Measurements from ENCODE around the gene LRRC51.
A peak's percentile ranks its signal among the peaks of the same experiment; 100 is the strongest.

LRRC51 gene, protein sequence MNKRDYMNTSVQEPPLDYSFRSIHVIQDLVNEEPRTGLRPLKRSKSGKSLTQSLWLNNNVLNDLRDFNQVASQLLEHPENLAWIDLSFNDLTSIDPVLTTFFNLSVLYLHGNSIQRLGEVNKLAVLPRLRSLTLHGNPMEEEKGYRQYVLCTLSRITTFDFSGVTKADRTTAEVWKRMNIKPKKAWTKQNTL

DNA sequence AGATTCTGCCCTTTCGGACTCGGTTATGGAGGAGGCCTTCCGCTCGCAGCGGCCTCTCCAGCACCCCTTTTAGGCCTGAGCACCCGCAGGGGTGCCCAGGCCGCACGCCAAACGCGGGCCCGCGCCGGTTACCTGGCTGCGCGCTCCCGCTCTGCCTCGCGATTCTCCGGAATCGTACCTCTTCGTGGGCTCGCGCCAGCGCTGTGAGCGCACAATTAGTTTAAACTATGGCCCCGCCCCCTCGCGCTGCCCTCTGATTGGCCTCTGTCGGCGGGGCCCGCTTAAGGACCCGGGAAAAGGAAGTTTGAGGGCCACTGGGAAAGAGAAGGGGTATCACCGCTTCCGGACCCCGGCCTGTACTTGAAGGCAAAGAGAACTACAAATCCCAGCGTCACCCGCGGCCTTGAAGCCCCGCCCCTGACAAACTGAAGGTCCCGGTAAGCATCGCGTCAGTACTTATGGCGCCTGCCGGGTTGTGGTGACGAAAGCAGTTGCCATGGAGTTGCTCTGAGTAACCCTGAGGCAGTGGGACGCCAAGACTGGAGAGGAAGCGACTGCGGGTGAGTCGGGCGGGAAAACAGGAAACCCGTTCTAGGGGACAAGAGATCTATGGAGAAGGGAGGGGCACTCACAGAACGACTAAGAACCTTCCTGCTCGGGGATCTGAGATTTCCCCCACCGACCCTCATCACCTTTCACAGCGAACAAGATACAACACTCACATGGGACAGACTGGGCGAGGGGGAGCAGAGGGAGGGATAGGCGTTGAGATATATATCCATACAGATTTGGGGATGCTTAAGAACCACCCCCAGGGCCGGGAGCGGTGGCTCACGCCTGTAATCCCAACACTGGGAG lies at the start of gene LRRC51, which contains the start of gene NUMA1:
Gene LRRC51 (plus strand): TSS at position 525 of the 858 bp plus-strand sequence. CDS start 8,234 bp downstream, outside the sequence.
Gene NUMA1 (minus strand): TSS at position 217 of the 858 bp plus-strand sequence. CDS start 44,599 bp downstream, outside the sequence.
- peak within 1 kb of the TSS; percentile 81 for H3K27ac ChIP-seq
- peak; percentile 100 for DNase-seq (ENCODE audit: low read depth, low spot score)

DNA sequence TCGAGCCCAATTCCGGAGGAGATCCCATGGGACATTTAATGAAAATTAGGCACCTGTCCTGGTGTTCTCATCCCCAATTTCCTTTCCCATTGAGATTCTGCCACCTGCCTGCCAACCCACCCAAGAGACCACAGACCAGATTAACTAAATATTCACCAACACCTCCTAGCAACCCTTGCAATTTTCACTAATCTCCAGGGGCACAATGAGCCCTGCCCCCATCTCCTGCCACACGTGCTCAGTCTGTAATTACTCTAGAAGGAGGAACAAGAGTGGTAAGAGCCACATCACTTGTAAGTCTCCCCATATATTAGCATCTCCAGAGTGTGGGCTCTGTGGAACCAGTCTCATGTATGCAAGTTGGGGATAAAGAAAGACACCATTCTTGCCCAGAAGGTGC lies 44.0 kb upstream of the LRRC51 start:
- H3K27ac ChIP-seq: no peak overlapping the region
- DNase-seq (ENCODE audit: low read depth, low spot score): no peak

DNA sequence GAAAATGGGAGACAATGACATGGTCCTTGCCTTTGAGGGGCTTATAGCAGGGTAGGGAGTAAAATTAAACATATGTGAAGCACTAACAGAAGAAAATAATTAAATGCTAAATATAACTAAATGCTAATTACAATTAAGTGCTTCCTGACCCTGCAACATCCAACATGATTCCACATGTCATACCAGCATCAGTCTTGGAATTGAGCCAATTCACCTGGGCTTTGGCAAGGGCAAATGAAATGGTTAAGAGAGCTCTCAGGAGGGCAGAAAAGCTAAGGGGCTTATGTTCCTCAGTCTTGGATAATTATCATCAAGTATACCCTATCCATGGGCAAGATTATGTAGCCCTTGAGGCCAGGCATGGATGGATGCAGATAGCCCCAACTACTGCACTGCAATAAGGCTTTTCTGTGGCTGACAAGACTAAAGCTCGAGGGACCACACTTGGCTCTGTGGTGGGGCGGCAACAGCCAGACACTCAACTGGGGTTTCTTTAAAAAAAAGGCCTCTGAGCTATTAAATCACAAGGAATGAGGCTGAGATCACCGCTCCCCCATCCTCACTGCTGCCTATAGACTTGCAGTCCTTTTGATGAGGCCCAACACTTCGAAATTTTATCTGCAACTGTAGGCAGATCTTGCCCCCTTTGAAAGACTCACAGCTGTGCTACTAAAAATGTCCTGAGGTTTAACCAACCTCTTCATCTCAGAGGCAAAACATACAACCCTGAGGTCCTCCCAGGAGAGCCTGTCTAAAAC lies 42.9 kb upstream of the LRRC51 start:
- DNase-seq (ENCODE audit: low read depth, low spot score): no peak
- peak overlapping the region; percentile 89 for H3K27ac ChIP-seq

DNA sequence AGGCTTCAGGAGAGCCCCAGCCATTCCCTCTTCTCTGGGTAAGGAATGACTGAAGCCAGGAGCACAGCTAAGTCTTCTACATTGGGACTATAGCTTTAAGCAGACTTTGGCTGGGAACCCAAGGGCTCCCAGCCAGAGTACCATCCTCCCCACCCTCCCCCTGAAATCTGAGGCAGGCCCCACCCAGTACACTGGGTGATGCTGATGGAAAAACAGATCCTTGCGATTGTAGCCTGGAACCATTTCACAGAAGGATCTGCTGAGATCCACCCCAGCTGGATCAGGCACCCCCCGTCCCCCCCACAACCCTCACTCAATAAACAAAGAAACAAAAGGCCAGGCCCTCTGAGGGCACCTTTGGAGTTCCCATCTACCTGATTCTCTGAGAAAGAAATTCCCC lies 42.2 kb upstream of the LRRC51 start:
- no peak for DNase-seq (ENCODE audit: low read depth, low spot score)
- peak overlapping the region; percentile 89 for H3K27ac ChIP-seq

DNA sequence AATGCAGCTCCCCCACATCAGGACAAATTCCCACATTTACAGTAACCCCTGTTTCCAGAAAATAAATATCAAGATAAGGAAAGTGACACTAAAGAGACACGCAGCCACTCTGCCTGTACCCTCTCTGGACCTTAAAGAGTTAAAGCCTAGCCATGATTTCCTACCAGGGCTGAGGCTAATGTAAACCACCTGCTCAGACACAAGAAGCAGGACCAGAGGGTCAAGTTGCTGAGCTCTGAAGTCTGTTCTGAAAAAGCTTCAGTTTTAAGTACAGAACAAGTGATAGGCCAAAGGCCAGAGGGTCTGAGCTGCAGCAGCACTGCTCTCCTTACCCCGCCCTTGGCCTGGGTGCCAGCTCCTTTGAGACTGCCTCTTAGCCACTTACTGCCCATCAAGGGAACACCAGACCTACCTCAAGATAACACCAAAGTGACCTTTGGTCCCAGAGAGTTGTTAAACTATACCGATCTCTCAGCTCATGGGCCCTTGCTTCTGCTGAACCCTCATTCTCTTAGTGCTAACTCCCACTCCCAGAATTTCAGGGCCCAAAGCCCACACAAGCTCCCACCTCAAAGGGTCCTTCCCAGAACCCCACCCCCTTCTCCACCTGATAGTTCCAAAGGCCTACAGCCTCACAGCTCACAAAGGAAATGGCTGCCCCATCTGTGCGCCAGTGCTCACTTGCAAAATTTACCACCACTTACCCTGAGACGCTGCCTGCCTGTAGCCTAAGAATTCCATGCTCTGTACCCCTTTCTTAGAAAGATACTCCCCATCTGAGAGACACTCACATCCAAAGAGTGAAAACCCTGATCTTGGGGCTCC lies 41.4 kb upstream of the LRRC51 start:
- no peak for DNase-seq (ENCODE audit: low read depth, low spot score)
- peak overlapping the region; percentile 89 for H3K27ac ChIP-seq

DNA sequence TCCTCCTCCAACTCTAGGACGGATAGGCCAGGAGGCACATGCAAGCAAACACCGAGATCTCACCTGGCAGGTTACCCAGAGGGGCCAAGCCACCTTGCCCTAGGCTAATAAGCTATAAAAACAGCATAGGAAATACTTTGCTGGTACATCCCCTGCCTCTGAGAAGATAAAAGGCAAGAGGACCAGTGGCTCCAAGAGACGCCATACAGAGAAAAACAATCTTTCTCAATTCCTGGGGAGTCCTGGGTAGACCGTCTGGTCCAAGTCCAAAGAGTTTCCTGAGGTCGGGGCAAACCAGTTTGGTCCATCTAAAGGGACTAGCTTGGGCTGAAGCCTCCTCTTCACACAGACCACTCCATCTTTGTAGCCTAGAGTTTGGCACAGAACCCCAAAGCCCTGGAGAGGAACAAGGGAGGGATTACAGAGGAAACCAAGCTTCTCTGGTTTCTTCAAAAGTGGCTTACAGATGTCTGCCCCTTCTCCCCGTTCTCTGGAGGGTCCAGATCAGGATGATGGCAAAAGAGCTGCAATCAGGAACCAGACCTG lies 40.7 kb upstream of the LRRC51 start:
- peak overlapping the region; percentile 89 for H3K27ac ChIP-seq
- DNase-seq (ENCODE audit: low read depth, low spot score): no peak

DNA sequence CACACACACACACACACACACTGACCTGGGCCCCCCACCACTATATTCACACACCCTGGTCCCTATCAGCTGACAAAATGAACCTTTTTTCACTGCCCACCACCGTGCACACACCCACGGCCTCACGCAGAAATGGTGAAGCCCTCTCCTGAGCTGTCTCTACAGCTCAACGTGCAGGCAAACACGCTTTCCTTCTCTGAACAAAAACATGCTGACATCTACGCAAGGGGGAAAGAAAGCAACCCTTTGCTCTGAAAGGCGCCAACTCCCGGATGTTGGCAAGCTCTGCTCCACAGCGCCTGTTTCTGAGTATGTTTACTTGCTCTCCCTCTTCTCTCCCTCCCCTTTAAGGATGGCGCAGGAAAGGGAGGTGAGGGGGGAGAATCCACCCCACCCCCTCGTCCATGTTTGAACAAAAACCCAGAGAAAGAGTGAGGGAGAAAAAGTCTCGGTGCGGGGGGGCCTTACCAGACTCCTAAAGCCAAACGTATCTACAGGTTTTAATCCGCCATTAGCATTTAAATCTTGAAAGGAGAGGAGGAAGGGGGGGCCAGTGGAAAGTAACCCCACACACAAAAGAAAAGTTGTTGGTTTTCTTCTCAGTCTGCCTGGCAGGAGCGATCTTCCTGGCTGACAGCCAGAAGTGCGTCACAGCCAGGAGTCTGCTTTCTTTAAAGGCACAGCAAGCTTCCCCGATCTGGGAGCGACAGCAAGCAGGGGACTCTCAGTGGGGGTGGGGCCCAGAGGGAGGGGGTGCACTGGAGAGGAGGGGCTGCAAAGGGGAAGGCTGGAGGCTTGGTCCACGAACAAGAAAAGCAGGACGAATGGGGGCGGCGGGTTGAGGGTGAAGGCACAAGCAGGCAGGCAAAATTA lies 39.9 kb upstream of the LRRC51 start:
- peak; percentile 48 for DNase-seq (ENCODE audit: low read depth, low spot score)

DNA sequence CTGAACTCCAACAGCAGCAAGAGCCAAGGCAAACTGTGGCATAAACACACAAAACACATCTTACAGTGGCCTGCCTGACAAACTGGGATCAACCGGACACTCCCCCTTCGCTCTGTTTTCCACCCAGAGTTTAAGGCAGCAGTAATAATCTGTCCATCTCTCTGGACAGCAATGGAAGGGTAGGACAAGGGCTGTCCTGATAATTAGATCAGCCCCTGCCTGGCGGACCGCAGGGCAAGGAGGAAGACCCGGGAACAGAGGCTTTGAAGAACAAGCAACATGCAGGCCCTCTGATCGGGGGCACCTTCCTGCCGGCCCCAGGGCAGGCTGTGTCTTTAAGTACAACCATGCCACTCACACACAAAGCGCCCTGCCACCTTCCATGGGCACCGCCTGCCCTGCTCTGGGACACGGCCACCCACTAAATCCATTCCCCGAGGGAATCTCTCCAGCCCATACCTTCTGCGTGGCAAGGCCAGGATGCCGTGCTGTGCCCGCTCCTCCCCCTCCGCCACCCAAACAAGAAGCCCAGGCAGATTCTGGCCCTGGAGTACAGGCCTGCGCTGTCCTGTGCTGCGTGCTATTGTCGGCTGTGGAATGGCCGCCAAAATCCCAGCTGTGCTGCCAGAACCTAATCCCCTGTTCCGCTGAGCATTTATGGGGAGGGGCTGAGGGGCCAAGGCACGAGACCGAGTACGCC lies 39.1 kb upstream of the LRRC51 start:
- no peak for DNase-seq (ENCODE audit: low read depth, low spot score)
- peak overlapping the region; percentile 89 for H3K27ac ChIP-seq

More for the DNA sequence above, 39.9 kb upstream of the LRRC51 start:
- peak overlapping the region; percentile 89 for H3K27ac ChIP-seq

DNA sequence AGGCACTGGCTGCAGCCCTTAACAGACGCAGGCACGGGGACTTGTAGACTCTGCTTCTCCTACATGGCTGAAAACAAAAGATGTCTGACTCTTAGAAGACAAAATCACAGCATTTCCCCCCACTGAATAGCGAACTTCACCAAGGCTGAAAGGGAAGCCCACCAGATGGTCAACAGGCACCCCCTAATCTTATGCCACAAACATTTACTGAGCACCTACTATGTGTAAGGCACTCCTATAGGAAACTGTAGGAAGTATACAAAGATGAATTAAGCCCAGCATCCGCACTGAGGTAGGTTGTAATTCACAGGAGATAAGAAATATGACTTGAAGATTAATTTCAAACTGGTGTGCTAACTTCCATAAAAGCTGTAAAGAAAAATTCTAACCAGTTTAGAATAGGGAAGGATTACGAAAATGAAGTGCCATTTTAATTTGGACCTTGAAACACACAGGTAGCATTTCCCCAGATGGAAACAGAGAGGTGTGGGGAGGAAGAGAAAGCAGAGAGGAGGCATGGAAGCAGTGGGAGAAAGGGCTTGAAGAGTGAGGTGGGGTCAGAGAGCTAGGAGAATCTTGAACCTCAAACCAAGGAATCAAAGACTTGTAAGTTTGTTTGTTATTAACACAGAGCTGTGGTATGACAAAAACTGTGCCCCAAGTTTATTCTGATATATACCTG lies 38.4 kb upstream of the LRRC51 start:
- DNase-seq (ENCODE audit: low read depth, low spot score): no peak
- peak overlapping the region; percentile 89 for H3K27ac ChIP-seq

DNA sequence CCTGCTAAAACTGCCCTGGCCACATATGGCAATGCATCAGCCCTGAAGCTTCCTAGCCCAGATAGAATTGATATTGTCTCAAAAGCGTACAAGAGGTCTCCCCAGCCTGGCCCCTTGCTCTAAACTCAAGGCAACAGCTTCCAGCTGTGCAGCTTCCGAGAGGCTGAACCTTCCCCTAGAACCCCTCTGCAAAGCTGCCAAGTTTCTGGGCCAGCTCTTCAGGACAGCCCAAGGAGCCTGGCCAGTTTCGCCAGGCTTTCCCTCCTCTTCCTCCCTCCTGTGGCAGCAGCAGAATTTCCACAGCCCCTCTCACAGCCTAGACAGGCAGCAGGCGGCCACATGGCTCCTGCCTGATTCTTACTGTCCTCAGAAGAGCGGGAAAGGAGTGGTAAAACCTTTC lies 34.8 kb upstream of the LRRC51 start:
- H3K27ac ChIP-seq: no peak overlapping the region
- DNase-seq (ENCODE audit: low read depth, low spot score): no peak

DNA sequence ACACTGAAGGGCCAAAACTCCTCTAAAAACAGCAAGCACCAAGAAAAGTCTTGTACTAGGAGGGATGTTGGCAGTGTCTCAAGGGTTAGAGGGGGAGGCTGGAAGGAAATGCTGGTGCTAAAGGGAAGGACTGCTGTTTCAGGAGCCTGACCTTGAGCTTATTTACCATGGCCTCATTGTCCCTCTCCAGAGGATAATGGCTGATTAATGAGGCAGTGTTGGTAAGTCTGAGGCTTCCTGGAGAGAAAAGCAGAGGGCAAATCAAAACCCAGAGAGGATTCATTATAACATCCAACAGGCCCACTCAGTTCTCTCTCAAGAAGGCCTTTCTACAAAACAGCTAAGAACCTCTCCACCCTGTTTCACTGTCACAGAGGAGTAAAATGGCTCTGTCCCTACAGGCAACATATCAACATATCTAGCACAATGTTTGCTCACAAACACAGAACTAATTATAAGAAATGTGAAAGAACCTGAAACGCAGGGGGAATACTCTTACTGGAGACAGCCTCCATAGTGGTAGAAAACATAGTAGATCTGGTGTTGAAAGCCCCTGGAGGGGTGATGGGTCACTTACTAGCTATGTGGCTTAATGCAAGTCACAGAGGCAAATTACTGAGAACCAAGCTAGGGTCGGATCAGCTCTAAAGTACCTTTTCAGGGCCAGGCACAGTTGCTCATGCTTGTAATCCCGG lies 31.7 kb upstream of the LRRC51 start:
- H3K27ac ChIP-seq: no peak overlapping the region
- no peak for DNase-seq (ENCODE audit: low read depth, low spot score)

DNA sequence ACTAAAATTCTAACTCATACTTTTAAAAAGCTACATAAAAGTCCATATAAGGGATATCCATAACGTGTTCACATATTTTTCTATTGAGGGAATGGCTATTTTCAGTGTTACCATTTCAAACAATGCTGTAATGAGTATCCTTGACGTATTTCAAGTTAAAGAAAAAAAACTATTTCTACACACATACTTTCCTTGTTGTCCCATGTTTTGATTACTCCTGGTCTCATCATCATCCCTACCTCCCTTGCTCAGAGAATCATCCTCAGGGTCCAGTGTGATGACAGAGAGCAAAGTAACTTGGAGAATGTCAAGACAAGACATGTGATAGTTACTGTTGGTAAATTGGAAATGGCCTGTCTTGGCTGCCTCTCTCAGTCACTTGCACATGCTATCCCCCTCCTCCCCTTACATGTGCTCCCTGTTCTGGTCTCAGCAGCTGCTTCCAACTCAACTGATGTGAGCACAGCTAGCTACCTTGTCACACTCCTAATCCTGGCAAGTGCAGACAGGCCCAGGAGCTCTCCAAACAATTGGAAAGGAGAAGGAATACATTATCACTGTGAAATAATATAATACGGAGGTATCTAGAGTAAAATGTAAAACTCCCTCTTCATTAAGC lies 22.1 kb upstream of the LRRC51 start:
- no peak for DNase-seq (ENCODE audit: low read depth, low spot score)
- peak overlapping the region; percentile 53 for H3K27ac ChIP-seq

DNA sequence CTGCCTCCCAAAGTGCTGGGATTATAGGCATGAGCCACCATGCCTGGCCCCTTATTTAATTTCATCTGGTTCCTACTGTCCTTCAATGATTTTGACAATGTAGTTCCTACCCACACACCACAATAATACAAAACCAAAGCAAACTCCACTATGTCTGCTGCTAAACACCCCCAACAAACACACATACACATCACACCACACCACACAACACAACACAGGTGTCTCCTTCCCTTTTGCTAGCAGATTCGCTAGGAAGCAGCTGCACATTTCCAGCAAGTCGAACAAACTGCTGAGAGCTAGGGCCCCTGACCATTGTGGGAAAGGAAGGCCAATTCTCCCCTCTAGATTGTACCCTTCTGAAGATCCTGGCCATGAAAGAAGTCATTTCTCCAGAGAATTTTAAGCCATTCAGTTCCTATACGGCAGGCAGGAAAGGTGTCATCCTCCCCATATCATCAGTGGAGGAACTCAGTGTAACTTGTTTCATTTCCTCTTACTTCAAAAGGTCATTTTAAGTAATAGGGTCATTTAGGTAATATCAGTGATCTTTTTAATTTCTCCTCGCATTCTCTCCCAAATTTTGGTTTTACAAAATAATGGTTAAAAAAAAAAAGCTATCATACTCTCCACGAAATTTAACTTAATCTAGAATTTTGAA lies 18.8 kb upstream of the LRRC51 start:
- no peak overlapping the region for H3K27ac ChIP-seq
- DNase-seq (ENCODE audit: low read depth, low spot score): no peak

DNA sequence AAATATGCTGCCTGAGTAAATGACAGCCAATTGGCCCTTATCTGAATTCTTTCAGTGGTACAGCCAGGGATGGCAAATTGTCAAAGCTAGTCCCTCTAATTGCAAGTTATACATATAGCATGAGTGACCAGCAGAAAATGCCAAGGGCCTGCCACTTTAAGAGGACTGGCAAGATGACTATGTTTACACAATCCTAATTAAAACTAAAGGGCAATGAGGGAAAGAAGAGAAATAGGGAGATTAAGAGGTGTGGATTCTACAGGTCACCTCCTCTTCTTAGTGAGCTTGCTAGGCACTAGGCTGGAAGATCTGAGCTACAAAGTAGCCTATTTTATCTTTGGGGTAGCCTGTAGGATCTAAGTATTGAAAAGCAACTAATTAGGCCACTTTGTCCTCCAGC lies 13.8 kb upstream of the LRRC51 start:
- DNase-seq (ENCODE audit: low read depth, low spot score): no peak
- no peak overlapping the region for H3K27ac ChIP-seq

DNA sequence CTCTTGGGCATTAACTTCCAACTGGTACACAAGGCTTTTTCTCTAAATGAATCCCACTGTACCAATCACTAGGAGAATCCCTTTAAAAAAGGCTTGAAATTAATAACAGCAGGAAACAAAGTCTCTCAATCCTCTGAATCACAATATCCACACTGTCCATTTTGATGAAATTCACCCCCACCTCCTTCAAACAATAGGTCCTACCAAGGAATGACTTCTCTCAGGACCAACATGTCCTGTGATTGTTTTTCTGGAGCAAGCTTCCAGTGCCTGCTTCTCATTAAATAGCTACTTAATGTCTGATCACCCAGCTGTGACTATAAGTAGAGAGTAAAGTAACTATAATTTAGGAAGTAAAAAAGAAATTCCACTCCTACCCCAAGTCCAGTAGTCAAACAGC lies 13.4 kb upstream of the LRRC51 start:
- no peak overlapping the region for H3K27ac ChIP-seq
- no peak for DNase-seq (ENCODE audit: low read depth, low spot score)

DNA sequence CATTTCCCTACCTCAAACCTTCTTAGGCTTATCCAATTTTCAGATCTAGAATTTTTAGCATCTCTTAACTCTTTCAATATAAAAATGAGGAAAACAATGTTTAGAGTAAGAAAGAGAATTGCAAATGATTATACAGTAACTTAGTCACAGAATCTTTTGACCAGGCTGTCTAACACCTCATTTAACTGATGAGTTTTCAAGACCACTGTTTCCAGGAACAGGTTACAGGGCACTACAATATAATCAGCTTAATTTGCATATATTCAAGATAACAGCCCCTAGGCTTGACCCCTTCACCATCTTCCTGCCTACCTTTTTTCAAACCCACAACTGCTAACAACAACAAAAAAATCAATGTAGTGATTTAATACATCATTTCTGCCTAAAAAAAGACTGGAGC lies 13.0 kb upstream of the LRRC51 start:
- H3K27ac ChIP-seq: no peak overlapping the region
- DNase-seq (ENCODE audit: low read depth, low spot score): no peak
